AG20443 (cell line): ENCODE results near the gene CD300LB.
A peak's percentile ranks its signal among the peaks of the same experiment; 100 is the strongest.
"Not testable (repeated sequence)": the region's sequence is repeated elsewhere in the genome, so short reads cannot be mapped to it uniquely, and the experiment has no call there.

Source experiments
- DNase-seq: peaks from one replicate; pipeline ENCODE4 v3.0.0; 2012; ENCODE audit warnings: low spot score, mixed read lengths

CD300LB gene

DNA sequence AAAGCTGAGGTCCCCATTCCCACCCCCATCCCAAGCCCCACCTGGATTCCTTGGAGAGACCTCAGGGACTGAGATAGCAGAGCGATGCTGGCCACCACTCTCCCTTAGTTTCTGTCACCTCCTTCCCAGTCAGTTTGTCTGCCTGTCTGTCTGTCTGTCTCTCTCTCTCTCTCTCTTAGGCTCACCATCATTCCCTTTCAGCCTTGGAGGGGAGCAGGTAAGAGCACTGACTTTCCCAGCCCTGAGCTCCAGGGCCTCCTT lies 5.9 kb downstream of the CD300LB start:
- no peak for DNase-seq

DNA sequence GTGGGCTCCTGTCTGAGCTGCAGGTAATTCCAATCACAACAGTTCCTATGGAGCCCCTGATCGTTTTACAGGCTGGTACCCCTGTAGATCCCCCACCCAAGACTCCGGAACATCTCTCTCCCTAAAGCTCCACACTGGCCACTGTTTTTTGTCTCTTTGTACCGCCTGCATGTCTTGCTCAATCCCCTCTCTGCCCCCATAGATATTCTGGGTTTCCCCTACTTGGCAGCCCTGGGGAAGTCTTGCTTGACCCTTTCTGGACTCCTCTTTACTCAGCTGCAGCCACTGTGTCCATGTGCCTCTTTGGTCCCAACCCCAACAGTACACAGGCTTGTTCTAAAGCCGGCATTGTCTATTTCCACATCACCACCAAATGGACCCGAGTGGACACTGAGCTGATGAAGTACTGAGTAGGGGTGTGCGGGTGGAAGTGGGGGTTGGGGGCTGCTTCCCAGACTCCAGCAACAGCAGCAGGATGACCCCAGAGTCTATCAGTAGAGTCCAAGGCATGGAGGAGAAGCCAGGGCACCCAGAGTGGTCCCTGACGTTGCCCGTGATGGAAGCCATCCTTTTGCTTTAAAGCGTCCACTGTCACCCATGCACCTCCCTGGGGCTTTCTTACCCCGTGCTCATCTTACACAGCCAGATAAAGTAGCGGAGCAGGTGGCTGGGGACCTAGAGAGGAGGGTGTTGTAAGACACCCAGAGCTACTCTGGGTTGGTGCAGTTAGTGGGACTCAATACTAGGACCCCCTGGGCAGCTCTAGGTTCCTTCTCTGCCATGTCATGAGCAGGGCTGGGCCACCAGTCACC lies 6.4 kb downstream of the CD300LB start:
- peak; percentile 6 for DNase-seq

DNA sequence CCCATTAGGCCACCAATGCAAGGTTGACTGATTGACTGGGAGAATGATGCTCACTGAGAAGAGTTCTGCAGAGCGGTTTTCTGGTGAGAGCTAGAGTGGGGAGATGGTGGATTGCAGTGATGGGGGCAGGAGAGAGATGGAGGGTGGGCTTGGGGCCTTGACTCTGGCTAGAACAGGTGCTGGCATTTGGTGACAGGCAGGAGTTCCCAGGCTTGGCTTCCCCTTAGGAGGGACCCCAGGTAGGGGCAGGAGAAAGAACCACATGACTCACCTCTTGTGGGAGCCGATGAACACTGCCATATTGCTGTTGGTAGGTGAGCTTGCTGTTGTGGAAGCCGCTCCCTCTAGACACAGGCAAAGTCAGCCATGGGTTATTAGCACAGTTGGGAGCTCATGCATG lies 8.0 kb downstream of the CD300LB start:
- peak; percentile 3 for DNase-seq

DNA sequence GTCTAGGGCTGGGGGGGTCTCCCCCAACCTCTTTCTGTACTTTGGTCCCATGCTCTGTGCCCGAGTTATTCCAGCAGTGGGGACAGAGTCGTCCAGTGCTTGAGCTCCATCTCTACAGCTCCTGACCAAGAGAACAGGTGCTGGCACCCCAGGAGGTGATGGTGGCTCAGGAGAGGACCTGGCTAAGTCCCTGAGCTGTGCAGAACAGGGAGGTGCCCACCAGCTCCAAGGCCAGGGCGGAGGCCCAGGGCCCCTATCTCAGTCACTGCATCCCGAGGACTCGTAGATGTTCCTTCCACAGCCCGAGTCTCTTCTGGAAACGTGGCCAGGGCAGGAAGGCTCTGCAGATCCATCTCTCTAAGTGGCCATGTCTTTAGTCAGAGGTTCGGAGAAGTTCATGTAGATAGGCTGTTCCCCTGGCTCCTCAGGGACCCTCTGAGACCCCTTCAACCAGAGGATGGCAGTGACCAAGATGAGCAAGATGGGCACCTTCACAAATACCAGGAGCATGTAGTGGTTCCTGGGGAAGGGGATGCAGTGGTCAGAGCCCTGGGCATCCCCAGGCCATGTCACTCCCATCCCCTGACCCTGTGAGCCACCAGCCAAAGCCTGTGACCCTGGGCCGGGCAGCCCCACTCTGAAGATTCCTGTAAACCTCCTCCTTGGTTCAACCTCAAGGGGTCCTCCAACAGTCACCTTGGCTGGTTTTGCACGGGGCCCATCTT lies 8.7 kb downstream of the CD300LB start:
- DNase-seq, result peak; percentile 9

DNA sequence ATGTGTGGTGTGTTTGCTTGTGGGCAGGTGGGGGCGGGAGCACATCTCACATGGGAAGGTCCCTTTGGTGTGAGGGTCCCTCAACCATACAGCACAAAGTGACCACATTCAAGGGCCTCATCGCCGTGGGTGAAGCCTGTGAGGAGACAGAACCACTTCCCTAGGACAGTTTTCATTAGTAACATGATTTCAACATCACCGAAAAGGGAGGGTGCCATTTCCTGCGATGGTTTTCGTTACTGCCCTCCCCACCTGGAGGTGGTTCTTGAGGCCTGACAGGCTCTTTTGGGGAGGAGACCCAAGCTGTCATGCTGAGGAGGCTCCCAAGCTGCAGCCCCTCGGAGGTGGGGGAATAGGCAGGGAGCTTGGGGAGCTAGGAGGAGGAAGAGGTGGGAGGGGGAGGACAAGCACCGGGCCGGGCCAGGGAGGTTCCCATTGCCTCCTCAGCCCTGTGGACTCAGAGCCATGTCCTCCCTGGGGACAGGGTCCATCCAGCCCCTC lies 9.5 kb downstream of the CD300LB start:
- DNase-seq, result peak; percentile 8

DNA sequence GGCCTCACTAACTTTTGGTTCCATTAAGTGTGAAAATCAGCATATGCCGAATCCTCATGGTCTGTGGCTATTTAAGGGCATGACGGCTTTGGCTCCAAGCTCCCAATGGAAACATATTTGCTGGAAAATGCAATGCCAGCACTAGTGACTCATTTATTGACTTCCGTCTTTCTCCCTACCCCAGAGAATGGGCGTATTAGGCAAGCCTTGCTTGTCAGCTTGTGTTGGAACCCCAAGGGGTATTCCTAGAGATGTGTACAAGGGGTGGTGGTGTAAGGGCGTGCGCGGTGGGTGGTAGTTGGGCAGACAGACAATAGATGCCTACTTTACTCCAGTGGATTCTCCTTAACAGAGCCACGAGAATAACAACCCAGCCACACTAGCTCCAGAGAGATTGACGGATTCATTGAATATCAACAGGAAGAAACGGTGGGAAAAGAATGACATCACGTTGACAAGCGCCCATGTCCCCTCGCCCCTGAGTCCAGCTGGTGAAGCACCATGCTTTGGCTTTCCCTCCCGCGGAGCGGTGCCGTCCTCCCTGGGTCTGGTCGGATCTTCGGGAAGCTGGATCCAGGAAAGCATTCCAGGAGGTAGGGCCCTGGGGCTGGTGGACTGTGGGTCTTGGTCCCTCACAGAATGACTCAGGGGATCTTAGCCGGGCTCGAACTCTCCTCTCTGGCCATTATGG lies 10.3 kb downstream of the CD300LB start:
- DNase-seq, result peak; percentile 9

DNA sequence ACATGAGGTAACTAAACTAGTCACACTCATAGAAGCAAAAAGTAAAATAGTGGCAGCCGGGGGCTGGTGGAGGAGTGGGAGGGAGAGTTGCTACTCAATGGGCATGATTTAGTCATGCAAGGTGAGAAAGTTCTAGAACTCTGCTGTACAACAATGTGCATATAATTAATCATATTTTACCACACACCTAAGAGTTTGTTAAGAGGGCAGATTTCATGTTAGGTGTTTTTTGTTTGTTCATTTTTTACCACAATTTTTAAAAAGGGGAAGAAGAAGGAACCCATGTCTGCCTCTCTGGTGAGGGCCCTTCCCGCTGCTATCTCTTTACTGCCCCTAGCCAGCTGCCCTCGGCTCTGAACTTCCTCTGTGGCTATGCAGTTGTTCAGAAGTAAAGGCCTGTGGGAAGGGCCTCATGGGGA lies 11.2 kb downstream of the CD300LB start:
- peak; percentile 5 for DNase-seq

DNA sequence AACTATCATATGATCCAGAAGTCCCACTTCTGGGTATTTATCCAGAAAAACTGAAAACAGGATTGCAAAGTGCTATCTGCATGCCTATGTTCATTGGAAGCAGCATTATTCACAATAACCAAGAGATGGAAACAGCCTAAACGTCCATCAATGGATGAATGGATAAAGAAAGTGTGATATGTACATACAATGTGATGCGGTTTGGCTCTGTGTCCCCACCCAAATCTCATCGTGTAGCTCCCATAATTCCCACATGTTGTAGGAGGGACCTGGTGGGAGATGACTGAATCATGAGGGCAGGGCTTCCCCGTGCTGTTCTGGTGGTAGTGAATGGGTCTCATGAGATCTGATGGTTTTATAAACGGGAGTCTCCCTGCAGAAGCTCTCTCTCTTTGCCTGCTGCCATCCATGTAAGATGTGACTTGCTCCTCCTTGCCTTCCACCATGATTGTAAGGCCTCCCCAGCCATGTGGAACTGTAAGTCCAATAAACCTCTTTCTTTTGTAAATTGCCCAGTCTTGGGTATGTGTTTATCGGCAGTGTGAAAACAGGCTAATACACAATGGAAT lies 12.8 kb downstream of the CD300LB start:
- DNase-seq, result not testable (repeated sequence)

DNA sequence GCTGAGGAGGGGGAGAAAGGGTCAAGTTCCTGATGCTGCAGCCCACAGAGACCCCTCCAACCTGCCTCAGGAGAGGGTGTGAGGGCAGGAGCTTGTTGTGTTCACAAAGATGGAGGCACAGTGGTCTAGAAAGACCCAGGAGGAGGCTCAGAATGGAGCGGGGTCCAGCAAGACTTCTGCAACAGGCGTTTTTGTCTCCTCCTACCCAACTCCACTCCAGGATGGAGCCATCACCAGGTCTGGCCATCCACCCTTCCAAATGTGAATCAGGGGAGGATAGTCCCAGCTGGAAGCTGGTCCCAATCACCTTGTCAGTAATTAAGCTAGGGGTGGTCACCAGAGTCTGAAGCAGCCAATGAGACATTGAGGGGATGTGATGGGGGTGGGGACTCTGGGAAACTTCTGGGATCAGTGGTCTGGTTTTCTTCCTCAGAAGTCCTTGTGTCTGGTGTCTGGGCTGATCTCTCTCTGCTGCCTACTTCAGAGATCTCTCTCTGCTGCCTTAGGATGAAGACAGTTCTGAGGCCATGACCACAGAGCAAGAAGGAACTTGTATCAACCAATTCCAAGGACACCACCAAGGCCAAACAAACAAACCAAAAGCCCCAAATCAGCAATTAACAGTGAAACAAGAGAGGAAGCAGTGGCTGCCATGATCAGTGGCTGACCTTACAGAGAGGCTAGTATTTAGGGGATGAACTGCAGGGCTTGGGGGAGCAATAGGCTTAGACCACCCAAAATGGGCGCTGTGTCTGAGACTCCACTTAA lies 14.5 kb downstream of the CD300LB start:
- peak; percentile 3 for DNase-seq

DNA sequence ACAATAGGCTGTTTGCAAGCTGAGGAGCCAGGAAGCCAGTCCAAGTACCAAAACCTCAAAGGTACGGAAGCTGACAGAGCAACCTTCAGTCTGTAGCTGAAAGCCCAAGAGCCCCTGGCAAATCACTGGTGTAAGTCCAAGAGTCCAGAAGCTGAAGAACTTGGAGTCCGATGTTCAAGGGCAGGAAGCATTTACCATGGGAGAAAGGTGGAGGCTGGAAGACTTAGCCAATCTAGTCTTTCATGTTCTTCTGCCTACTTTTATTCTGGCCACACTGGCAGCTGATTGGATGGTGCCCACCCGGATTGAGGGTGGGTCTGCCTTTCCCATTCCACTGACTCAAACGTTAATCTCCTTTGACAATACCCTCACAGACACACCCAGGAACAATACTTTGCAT lies 15.3 kb downstream of the CD300LB start:
- DNase-seq, result no peak

DNA sequence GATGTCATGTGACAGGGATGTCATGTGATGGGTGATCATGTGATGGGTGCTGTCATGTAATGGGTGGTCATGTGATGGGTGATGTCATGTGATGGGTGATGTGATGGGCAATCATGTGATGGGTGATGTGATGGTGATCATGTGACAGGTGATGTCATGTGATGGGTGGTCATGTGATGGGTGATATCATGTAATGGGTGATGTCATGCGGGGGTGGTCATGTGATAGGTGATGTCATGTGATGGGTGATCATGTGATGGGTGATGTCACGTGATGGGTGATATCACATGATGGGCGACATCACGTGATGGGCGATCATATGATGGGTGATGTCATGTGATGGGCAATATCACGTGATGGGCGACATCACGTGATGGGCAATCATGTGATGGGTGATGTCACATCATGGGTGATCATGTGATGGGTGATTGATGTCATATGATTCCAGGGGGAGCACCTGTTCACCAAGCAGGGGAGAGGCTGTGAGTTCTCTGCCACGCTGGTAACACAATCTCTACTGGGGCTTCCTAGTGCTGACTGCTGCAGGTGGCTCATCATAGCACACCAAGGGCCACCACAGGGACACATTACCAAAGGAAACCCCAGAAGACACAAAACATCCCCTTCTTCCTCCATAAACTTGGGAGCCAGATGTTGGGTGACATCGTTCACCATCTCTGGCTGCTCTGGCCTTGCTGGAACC lies 16.5 kb downstream of the CD300LB start:
- DNase-seq, result peak; percentile 5

DNA sequence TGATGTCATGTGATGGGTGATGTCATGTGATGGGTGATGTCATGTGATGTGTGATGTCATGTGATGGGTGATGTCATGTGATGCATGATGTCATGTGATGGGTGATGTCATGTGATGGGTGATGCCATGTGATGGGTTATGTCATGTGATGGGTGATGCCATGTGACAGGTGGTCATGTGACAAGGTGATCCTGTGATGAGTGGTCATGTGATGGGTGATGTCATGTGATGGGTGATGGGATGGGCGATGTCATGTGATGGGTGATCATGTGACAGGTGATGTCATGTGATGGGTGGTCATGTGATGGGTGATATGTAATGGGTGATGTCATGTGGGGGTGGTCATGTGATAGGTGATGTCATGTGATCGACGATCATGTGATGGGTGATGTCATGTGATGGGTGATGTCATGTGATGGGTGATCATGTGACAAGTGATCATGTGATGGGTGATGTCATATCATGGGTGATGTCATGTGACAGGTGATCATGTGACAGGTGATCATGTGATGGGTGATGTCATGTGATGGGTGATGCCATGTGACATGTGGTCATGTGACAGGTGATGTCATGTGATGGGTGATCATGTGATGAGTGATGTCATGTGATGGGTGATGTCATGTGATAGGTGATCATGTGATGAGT lies 17.2 kb downstream of the CD300LB start:
- DNase-seq, result peak; percentile 10

DNA sequence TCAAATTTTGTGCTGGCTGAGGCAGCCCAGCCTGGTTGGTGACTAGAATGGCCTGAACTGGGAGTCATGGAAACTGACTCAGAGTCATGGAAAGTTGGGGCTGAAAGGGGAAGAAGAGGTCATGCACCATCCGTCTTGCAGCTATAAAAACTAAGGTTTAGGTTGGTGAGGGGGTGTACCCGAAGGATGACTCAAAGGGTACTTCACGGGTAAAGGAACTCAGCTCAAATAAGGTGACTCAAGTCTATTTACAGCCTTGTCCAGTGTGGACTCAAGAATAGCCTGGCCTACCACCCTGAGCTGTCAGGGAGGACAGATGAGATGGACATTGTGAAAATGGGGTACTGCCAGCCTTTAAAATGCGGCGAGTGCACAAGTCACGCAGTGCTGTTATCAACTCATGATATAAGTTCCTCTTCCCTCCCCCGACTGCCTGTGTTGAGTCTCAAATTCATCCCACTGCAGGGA lies 18.6 kb downstream of the CD300LB start:
- DNase-seq, result peak; percentile 8

DNA sequence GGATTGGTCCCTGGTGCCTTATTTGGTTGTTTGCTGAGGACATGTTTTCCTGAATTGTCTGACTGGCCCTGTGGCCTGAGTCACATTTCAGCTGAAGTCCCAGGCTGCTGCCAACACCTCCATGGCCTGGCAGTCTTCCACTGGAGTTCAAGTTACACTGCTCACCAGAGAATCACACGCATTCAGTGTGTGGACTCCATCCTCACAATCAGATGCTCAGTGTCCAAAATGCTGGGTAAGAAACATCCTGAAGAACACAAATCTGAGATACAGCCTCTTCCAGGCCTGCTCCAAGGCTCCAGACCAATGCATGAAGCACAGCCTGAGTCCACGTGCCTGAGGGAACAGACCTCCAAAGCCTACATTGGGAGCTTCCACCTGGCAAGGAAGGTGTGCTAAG lies 19.2 kb downstream of the CD300LB start:
- DNase-seq, result peak; percentile 43

DNA sequence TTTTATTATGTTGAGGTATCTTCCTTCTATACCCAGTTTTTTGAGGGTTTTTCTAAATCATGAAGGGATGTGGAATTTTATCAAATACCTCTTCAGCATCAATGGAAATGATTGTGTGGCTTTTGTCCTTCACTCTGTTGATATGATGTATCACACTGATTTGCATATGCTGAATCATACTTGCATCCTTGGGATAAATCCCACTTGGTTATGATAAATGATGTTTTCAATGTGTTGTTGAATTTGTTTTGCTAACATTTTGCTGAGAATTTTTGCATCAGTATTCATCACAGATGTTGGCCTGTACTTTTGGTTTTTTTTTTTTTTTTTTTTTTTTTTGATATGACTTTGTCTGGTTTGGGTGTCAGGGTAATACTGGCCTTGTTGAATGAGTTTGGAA lies 23.1 kb downstream of the CD300LB start:
- no peak for DNase-seq

DNA sequence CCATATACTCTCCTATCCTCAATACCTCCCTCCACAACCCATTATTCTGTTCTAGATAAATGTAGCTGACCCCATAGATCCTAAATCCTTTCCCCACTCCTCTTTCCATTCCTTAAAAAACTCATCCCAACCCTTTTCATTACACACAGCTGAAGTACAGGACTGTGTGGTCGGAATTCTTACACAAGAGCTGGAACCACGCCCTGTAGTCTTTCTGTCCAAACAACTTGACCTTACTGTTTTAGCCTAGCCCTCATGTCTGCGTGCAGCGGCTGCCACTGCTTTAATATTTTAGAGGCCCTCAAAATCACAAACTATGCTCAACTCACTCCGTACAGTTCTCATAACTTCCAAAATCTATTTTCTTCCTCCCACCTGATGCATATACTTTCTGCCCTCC lies 27.3 kb downstream of the CD300LB start:
- not testable (repeated sequence) for DNase-seq

DNA sequence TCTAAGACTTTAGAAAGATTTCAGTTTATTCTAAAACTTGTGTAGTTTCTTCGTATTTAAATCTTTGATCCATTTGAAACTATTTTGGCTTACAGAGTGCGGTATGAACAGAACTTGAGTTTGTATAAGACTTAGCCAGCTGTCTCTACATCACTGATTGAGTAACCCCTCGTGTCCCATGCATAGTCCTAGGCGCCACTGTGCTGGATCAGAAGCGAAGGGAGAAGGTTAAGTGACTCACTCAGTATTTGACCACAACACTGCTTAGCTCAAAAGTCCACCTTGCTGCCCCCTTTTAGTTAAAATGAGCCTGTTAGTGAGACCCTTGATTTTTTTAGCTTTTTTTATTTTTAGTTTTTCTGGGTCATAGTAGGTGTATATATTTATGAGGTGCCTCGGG lies 28.4 kb downstream of the CD300LB start:
- no peak for DNase-seq

DNA sequence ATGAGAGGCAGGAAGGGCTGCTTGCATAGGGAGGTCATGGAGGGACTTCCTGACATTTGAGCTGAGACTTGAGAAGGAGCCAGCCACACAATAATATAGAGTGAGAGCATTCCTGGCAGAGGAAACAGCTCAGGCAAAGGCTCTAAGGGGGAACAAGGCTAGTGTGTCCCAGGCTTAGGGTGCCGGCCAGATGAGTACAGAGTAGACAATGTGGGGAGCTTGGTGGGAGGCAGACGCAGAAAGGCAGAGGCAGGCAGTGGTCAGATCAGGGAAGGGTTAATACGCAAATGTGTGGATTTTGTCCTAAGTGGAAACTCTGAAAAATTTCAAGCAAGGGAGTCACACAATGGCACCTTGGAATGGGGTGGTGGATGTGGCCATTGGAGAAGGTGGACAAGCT lies 31.3 kb downstream of the CD300LB start:
- peak; percentile 2 for DNase-seq

DNA sequence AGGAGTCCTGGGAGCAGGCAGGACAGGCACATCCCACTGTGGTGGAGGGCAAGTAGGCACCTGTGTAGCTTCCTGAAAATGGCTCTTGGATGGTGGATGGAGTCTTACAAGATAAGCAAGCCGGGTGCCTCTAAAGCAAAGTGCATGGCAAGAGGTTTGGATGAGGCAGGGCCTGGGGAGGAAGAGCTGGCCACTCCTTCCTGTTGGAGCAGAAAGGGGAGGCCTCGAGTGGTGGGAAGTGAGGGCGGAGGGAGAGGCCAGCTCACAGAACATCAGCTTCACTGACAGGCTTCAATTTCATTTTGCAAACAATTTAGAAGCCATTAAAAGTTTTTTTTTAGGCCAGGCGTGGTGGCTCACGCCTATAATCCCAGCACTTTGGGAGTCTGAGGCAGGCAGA lies 33.8 kb downstream of the CD300LB start:
- DNase-seq, result no peak

DNA sequence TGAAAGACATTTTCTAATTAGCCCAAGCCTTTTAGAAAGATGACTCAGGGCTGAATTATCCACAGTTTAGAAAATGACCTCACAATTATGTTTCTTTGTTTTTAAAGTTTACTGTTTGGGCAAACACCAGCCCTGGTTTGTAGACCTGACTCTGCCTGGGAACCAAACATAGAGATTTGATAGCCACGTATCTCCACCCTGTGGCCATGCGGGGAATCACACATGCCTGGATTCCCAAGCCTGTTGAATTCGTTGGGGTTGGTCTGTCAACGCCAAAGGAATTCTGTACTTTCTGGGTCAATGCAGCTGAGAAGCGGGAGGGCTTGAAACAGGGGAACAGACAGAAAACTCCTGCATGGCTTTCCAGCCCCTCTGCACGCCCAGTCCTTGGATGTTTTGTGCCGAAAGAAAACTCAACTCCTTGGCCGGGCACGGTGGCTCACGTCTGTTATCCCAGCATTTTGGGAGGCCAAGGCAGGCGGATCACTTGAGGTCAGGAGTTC lies 37.9 kb downstream of the CD300LB start:
- DNase-seq, result peak; percentile 84
